Measurements from ENCODE around the gene NIPAL4. TPM values are rescaled to one million over a fixed set of nuclear protein-coding genes. Genes with fewer than 3 reads are reported as not detected.
A peak's percentile ranks its signal among the peaks of the same experiment; 100 is the strongest.

The NIPAL4 gene
- total and polyA plus RNA-seq, 7 experiments from 2014 or later: 0.70 to 1.6 (median 1.2) TPM; not detected in 4

GRCh38 chr5:157516006-157516405, 56.0 kb downstream of the NIPAL4 start:
- Histone ChIP-seq H3K4me1 (ENCODE audit: control insufficient read depth in 2 of 2, insufficient read depth in 2 of 2, low read length in 2 of 2) (no peaks in the 10 kb centered on the region), H3K27ac (ENCODE audit: low read depth, low read length) (no peak overlapping the region), H3K9me3 (ENCODE audit: control insufficient read depth in 2 of 3, low read length in 3 of 3) (no peaks in the 10 kb centered on the region), H3K27me3 (ENCODE audit: control insufficient read depth in 2 of 2, insufficient read depth in 2 of 2, low read length in 2 of 2) (no peaks in the 10 kb centered on the region), H3K4me3 (ENCODE audit: low read length) (no peak overlapping the region), H3K36me3 (ENCODE audit: control insufficient read depth in 2 of 3, insufficient read depth in 3 of 3, low read length in 3 of 3) (peaks cover 0 to 6% (median 0%) of the 10 kb centered on the region in 3 experiments)
- Mint-ChIP-seq H3K4me1 (peaks cover 0 to 71% (median 0%) of the 10 kb centered on the region in 7 donors), H3K4me3 (no peak overlapping the region), H3K36me3 (peaks cover 0 to 61% (median 0%) of the 10 kb centered on the region in 5 donors), H3K27ac (peak overlapping the region in 1 of 9 donors; percentile 43), H3K9me3 (no peaks in the 10 kb centered on the region), H3K27me3 (no peaks in the 10 kb centered on the region)
- CTCF ChIA-PET: no interaction called here
- POLR2A ChIA-PET: no interaction called here
- intact Hi-C loops (cut with micrococcal nuclease): no loop called here
- ATAC-seq (no peak), DNase-seq (no peak)

- H3K36me3 ChIP-seq (ENCODE audit: control insufficient read depth in 2 of 3, insufficient read depth in 3 of 3, low read length in 3 of 3): peaks cover 0 to 6% (median 0%) of the 10 kb centered on the region in 3 experiments
- intact Hi-C loops (cut with micrococcal nuclease): no loop called here
Observed at GRCh38 chr5:157516626-157517325, 56.8 kb downstream of the NIPAL4 start.

GRCh38 chr5:157518963-157519362, 59.0 kb downstream of the NIPAL4 start:
- CTCF ChIA-PET: no interaction called here
- Histone ChIP-seq H3K27ac (ENCODE audit: low read depth, low read length) (no peak overlapping the region), H3K27me3 (ENCODE audit: control insufficient read depth in 2 of 2, insufficient read depth in 2 of 2, low read length in 2 of 2) (no peaks in the 10 kb centered on the region), H3K4me1 (ENCODE audit: control insufficient read depth in 2 of 2, insufficient read depth in 2 of 2, low read length in 2 of 2) (no peaks in the 10 kb centered on the region), H3K36me3 (ENCODE audit: control insufficient read depth in 2 of 3, insufficient read depth in 3 of 3, low read length in 3 of 3) (peaks cover 0 to 6% (median 0%) of the 10 kb centered on the region in 3 experiments), H3K9me3 (ENCODE audit: control insufficient read depth in 2 of 3, low read length in 3 of 3) (no peaks in the 10 kb centered on the region), H3K4me3 (ENCODE audit: low read length) (no peak overlapping the region)
- intact Hi-C loops (cut with micrococcal nuclease): no loop called here
- Mint-ChIP-seq H3K9me3 (no peaks in the 10 kb centered on the region), H3K4me1 (peaks cover 0 to 69% (median 0%) of the 10 kb centered on the region in 7 donors), H3K27me3 (no peaks in the 10 kb centered on the region), H3K27ac (peak overlapping the region in 1 of 9 donors; percentile 23), H3K4me3 (no peak overlapping the region), H3K36me3 (peaks cover 0 to 52% (median 0%) of the 10 kb centered on the region in 5 donors)
- no peak for ATAC-seq
- DNase-seq: peak in 1 of 9 donors; percentile 39
- POLR2A ChIA-PET: interaction anchor here (0.6 kb wide), 1 partner anchor 80 kb away, joined by 3 read pairs; no protein-coding TSS in a partner anchor

More at GRCh38 chr5:157516626-157517325, 56.8 kb downstream of the NIPAL4 start:
- DNase-seq (no peak), ATAC-seq (no peak)
- Mint-ChIP-seq H3K9me3 (no peaks in the 10 kb centered on the region), H3K27ac (peak overlapping the region in 3 of 9 donors; percentile 2 to 66 (median 17)), H3K4me1 (peaks cover 0 to 73% (median 0%) of the 10 kb centered on the region in 7 donors), H3K4me3 (peak overlapping the region in 1 of 10 donors; percentile 39), H3K36me3 (peaks cover 0 to 58% (median 0%) of the 10 kb centered on the region in 5 donors), H3K27me3 (no peaks in the 10 kb centered on the region)
- no peaks in the 10 kb centered on the region for H3K4me1 ChIP-seq (ENCODE audit: control insufficient read depth in 2 of 2, insufficient read depth in 2 of 2, low read length in 2 of 2)
- ChIA-PET POLR2A (no interaction called here), CTCF (interaction anchor here (0.7 kb wide), 1 partner anchor 202 kb away, joined by 4 read pairs; no protein-coding TSS in a partner anchor)
- no peak overlapping the region for H3K4me3 ChIP-seq (ENCODE audit: low read length)
- H3K27ac ChIP-seq (ENCODE audit: low read depth, low read length): no peak overlapping the region
- no peaks in the 10 kb centered on the region for H3K9me3 ChIP-seq (ENCODE audit: control insufficient read depth in 2 of 3, low read length in 3 of 3)
- no peaks in the 10 kb centered on the region for H3K27me3 ChIP-seq (ENCODE audit: control insufficient read depth in 2 of 2, insufficient read depth in 2 of 2, low read length in 2 of 2)

- Histone ChIP-seq H3K9me3 (ENCODE audit: control insufficient read depth in 2 of 3, low read length in 3 of 3) (no peaks in the 10 kb centered on the region), H3K4me1 (ENCODE audit: control insufficient read depth in 2 of 2, insufficient read depth in 2 of 2, low read length in 2 of 2) (no peaks in the 10 kb centered on the region), H3K4me3 (ENCODE audit: low read length) (no peak overlapping the region), H3K36me3 (ENCODE audit: control insufficient read depth in 2 of 3, insufficient read depth in 3 of 3, low read length in 3 of 3) (peaks cover 0 to 6% (median 0%) of the 10 kb centered on the region in 3 experiments), H3K27me3 (ENCODE audit: control insufficient read depth in 2 of 2, insufficient read depth in 2 of 2, low read length in 2 of 2) (no peaks in the 10 kb centered on the region), H3K27ac (ENCODE audit: low read depth, low read length) (no peak overlapping the region)
- Mint-ChIP-seq H3K36me3 (peaks cover 0 to 51% (median 0%) of the 10 kb centered on the region in 5 donors), H3K4me1 (peaks cover 0 to 70% (median 0%) of the 10 kb centered on the region in 7 donors), H3K4me3 (peak overlapping the region in 1 of 10 donors; percentile 37), H3K9me3 (no peaks in the 10 kb centered on the region), H3K27ac (peak overlapping the region in 1 of 9 donors; percentile 38), H3K27me3 (no peaks in the 10 kb centered on the region)
- no peak for ATAC-seq
- DNase-seq: no peak
- ChIA-PET POLR2A (no interaction called here), CTCF (no interaction called here)
- intact Hi-C loops (cut with micrococcal nuclease): no loop called here
Observed at GRCh38 chr5:157519579-157520253, 59.7 kb downstream of the NIPAL4 start.

- Mint-ChIP-seq H3K27ac (peak overlapping the region in 1 of 9 donors; percentile 66), H3K36me3 (peaks cover 0 to 51% (median 0%) of the 10 kb centered on the region in 5 donors), H3K27me3 (no peaks in the 10 kb centered on the region), H3K4me3 (peak overlapping the region in 1 of 10 donors; percentile 39), H3K4me1 (peaks cover 0 to 70% (median 0%) of the 10 kb centered on the region in 7 donors), H3K9me3 (no peaks in the 10 kb centered on the region)
- ATAC-seq: no peak
- intact Hi-C loops (cut with micrococcal nuclease): no loop called here
- Histone ChIP-seq H3K36me3 (ENCODE audit: control insufficient read depth in 2 of 3, insufficient read depth in 3 of 3, low read length in 3 of 3) (peaks cover 0 to 6% (median 0%) of the 10 kb centered on the region in 3 experiments), H3K27ac (ENCODE audit: low read depth, low read length) (no peak overlapping the region), H3K9me3 (ENCODE audit: control insufficient read depth in 2 of 3, low read length in 3 of 3) (no peaks in the 10 kb centered on the region), H3K4me1 (ENCODE audit: control insufficient read depth in 2 of 2, insufficient read depth in 2 of 2, low read length in 2 of 2) (no peaks in the 10 kb centered on the region), H3K27me3 (ENCODE audit: control insufficient read depth in 2 of 2, insufficient read depth in 2 of 2, low read length in 2 of 2) (no peaks in the 10 kb centered on the region), H3K4me3 (ENCODE audit: low read length) (no peak overlapping the region)
- no peak for DNase-seq
- CTCF ChIA-PET: no interaction called here
- POLR2A ChIA-PET: no interaction called here
Observed at GRCh38 chr5:157520911-157521703, 61.1 kb downstream of the NIPAL4 start.

- H3K4me3 Mint-ChIP-seq: peak overlapping the region in 1 of 10 donors; percentile 39
- Histone ChIP-seq H3K36me3 (ENCODE audit: control insufficient read depth in 2 of 3, insufficient read depth in 3 of 3, low read length in 3 of 3) (peaks cover 0 to 6% (median 0%) of the 10 kb centered on the region in 3 experiments), H3K4me3 (ENCODE audit: low read length) (no peak overlapping the region), H3K4me1 (ENCODE audit: control insufficient read depth in 2 of 2, insufficient read depth in 2 of 2, low read length in 2 of 2) (no peaks in the 10 kb centered on the region), H3K27me3 (ENCODE audit: control insufficient read depth in 2 of 2, insufficient read depth in 2 of 2, low read length in 2 of 2) (no peaks in the 10 kb centered on the region), H3K9me3 (ENCODE audit: control insufficient read depth in 2 of 3, low read length in 3 of 3) (no peaks in the 10 kb centered on the region), H3K27ac (ENCODE audit: low read depth, low read length) (no peak overlapping the region)
- ATAC-seq (no peak), DNase-seq (no peak)
- POLR2A ChIA-PET: no interaction called here
- no peaks in the 10 kb centered on the region for H3K9me3 Mint-ChIP-seq
- CTCF ChIA-PET: no interaction called here
- intact Hi-C loops (cut with micrococcal nuclease): no loop called here
- H3K36me3 Mint-ChIP-seq: peaks cover 0 to 51% (median 0%) of the 10 kb centered on the region in 5 donors
- H3K27me3 Mint-ChIP-seq: no peaks in the 10 kb centered on the region
- peak overlapping the region in 1 of 9 donors; percentile 66 for H3K27ac Mint-ChIP-seq
- H3K4me1 Mint-ChIP-seq: peaks cover 0 to 72% (median 0%) of the 10 kb centered on the region in 7 donors
Observed at GRCh38 chr5:157521704-157522029, 61.7 kb downstream of the NIPAL4 start.
